ENCODE data around the gene PRAMEF20.

Gene PRAMEF20

DNA sequence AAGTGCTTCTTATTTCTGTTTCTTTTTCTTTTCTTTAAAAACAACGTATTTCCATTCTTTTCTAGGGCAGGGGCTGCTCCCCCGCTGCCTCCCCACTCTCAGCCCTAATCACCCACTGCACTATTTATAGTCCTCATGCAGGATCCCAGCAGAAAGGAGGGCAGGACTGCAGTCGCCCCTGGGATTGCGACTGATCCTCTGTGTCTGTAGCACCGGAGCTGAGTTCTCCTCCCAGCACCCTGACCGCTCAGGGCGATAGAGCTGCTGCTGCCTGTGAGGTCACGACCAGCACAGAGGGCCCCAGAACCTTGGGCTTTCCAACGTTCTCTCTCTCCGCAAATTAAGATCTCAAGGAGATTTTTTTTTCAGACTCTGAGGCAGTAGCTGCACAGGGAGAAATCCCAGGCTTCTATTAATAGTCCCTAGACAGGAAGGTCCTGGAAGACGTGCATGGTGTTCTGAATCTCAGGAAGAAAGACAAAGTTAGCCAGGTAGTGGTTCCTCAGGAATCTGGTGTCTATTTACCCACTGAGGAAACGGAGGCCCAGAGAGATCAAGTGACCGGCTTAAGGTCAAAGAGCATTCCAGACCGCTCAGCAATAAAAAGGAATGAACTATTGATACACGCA, 46.8 kb downstream of the PRAMEF20 start:
- DNase-seq (ENCODE audit: extremely low spot score, insufficient read length, low read depth) = no peak
- no peak for FAIRE-seq

DNA sequence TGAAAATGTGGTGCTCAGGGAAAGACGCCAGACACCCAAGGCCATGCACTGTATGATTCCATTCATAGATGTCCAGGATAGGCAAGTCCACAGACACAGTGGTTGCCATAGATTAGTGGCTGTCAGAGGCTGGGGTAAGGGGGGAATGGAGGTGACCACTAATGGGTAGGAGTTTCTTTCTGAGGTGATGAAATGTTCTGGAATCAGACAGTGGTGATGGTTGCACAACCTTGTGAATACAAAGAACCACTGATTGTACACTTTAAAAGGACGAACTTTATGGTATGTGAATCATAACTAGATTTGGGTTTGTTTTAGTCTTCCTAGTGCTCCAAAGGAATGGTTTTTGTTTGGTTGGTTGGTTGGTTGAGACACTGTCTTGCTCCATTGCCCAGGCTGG, 51.7 kb downstream of the PRAMEF20 start:
- FAIRE-seq (no peak), DNase-seq (ENCODE audit: extremely low spot score, insufficient read length, low read depth) (no peak)

DNA sequence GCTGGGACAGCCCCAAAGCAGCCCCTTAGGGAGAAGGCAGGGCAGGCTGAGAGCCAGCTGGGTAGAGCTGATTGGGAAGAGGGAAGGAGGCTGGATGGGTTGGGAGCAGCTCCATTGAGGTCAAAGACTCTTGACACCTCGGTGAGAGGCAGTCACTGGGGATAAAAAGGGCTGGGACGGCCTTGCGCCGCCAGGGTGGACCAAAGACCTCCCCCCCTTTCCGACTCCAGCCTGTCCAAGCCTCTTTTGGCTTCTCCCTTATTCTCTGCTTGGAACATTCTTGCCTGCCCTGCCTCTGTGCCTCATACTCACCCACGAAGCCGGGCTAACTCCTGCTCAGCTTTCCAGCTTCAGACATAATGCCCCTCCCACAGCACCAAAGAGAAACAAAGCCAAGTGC, 52.4 kb downstream of the PRAMEF20 start:
- no peak for FAIRE-seq

DNA sequence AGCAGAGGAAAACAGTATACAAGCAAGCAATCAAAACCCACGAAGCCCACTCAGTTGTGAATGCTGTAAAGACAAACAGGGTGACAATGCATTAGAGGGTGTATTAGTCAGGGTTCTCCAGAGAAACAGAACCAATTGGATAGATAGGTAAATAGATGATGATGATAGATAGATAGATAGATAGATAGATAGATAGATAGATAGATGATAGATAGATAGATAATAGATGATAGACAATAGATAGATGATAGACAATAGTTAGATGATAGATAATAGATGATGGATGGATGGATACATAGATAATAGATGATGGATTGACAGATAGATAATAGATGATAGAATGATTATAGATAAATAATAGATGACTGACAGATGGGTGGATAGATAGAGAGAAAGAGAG, 55.3 kb downstream of the PRAMEF20 start:
- FAIRE-seq = no peak
- DNase-seq (ENCODE audit: extremely low spot score, insufficient read length, low read depth) = no peak

More for the DNA sequence above, 52.4 kb downstream of the PRAMEF20 start:
- no peak for DNase-seq (ENCODE audit: extremely low spot score, insufficient read length, low read depth)

DNA sequence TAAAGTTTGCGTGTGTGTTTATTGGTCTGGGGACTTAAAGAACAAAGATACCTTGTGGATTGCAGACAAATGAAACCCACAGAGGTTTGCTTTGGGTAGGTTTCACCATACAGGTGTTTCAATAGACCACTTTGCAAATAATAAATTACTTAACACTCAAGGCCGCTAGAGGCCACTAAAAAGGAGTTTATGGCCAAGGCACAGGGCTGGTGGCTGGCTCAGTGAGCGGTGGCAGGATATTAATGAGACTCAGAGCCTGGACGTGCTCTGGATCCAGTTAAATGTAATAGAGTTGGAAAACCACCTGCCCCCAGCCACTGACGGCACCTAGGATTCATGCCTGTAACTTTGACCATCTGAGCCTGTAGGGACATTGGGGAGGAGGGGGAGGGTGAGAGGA, 59.1 kb downstream of the PRAMEF20 start:
- DNase-seq (ENCODE audit: extremely low spot score, insufficient read length, low read depth) (no peak), FAIRE-seq (no peak)

Measured in GM18507 (cell line).